Glutamatergic neuron (in vitro differentiated cells): ENCODE data around the gene SKI. TPM values are rescaled to one million over a fixed set of nuclear protein-coding genes. Genes with fewer than 3 reads are reported as not detected.

Source experiments
- DNase-seq: peaks from one replicate; pipeline ENCODE4 v3.0.0; 2022
- H3K27ac Mint-ChIP-seq: one replicate; pipeline ENCODE4 v1.8.0; 2020; ENCODE audit warnings: mild to moderate bottlenecking, mixed read lengths, inconsistent platforms; ENCODE audit not compliant: unreplicated experiment
- H3K27me3 Mint-ChIP-seq: one replicate; pipeline ENCODE4 v1.8.0; 2020; ENCODE audit warnings: mild to moderate bottlenecking, moderate library complexity, mixed read lengths, inconsistent platforms; ENCODE audit not compliant: unreplicated experiment
- H3K36me3 Mint-ChIP-seq: one replicate; pipeline ENCODE4 v1.8.0; 2020; ENCODE audit warnings: mild to moderate bottlenecking, mixed read lengths, inconsistent platforms; ENCODE audit not compliant: unreplicated experiment
- H3K4me1 Mint-ChIP-seq: one replicate; pipeline ENCODE4 v1.8.0; 2020; ENCODE audit warnings: mild to moderate bottlenecking, low read depth, mixed read lengths, inconsistent platforms; ENCODE audit not compliant: unreplicated experiment
- H3K4me3 Mint-ChIP-seq: one replicate; pipeline ENCODE4 v1.8.0; 2020; ENCODE audit warnings: mild to moderate bottlenecking, mixed read lengths, inconsistent platforms; ENCODE audit not compliant: unreplicated experiment
- H3K9me3 Mint-ChIP-seq: one replicate; pipeline ENCODE4 v1.8.0; 2020; ENCODE audit warnings: mild to moderate bottlenecking, moderate library complexity, mixed read lengths, inconsistent platforms; ENCODE audit not compliant: unreplicated experiment
- CTCF ChIP-seq: fragments of 200-600 bp; sonication (generic); IDR thresholded peaks from one replicate; pipeline ENCODE4 v1.5.0; 2021; ENCODE audit not compliant: partially characterized antibody, unreplicated experiment
- total RNA-seq: library from RNA; stranded (reverse); fragmentation: NEBNext Ultra II Directional; extraction: Animal tissue kit (Norgen Biotek cat#: 25700); gene quantifications from one replicate; pipeline ENCODE4 v1.2.1, GENCODE V29; 2021; ENCODE audit not compliant: unreplicated experiment

Gene SKI
- total RNA-seq, 1 donor from 2014 or later: 143 TPM

GRCh38 chr1:2229911-2230731 lies 2.0 kb downstream of the SKI start:
- peaks cover 37% of the 10 kb centered on the region for H3K27me3 Mint-ChIP-seq
- no peak for DNase-seq
- H3K36me3 Mint-ChIP-seq: no peaks in the 10 kb centered on the region
- H3K9me3 Mint-ChIP-seq: peaks cover 45% of the 10 kb centered on the region
- TF ChIP-seq CTCF: no peak
- peak overlapping the region; percentile 99 for H3K4me3 Mint-ChIP-seq
- H3K27ac Mint-ChIP-seq: peak overlapping the region; percentile 95
- H3K4me1 Mint-ChIP-seq: peaks cover 23% of the 10 kb centered on the region

GRCh38 chr1:2230781-2231531 lies 2.8 kb downstream of the SKI start:
- DNase-seq: peak; percentile 51
- peak overlapping the region; percentile 99 for H3K4me3 Mint-ChIP-seq
- H3K4me1 Mint-ChIP-seq: peaks cover 30% of the 10 kb centered on the region
- peak overlapping the region; percentile 95 for H3K27ac Mint-ChIP-seq
- peaks cover 40% of the 10 kb centered on the region for H3K27me3 Mint-ChIP-seq
- H3K9me3 Mint-ChIP-seq: peaks cover 45% of the 10 kb centered on the region
- H3K36me3 Mint-ChIP-seq: no peaks in the 10 kb centered on the region
- no peak for TF ChIP-seq CTCF

- Mint-ChIP-seq H3K4me3 (peak overlapping the region; percentile 99), H3K4me1 (peaks cover 35% of the 10 kb centered on the region), H3K27me3 (peaks cover 38% of the 10 kb centered on the region), H3K9me3 (peaks cover 42% of the 10 kb centered on the region), H3K27ac (peak overlapping the region; percentile 95), H3K36me3 (no peaks in the 10 kb centered on the region)
- TF ChIP-seq CTCF: no peak
- peak; percentile 86 for DNase-seq
Observed at GRCh38 chr1:2231532-2232254, 3.6 kb downstream of the SKI start.

- Mint-ChIP-seq H3K27ac (peak overlapping the region; percentile 95), H3K36me3 (no peaks in the 10 kb centered on the region), H3K27me3 (peaks cover 38% of the 10 kb centered on the region), H3K4me1 (peaks cover 38% of the 10 kb centered on the region), H3K4me3 (peak overlapping the region; percentile 99), H3K9me3 (peaks cover 42% of the 10 kb centered on the region)
- no peak for TF ChIP-seq CTCF
- DNase-seq: peak; percentile 71
Observed at GRCh38 chr1:2232255-2232915, 4.3 kb downstream of the SKI start.
